OCI-LY7 (cell line): ENCODE measurements around the gene DYNC2H1.

Experiments
- EZH2phosphoT487 ChIP-seq: fragments of 200-600 bp; sonication (generic); IDR thresholded peaks from 2 replicates; pipeline ENCODE4 v1.6.1; 2018; ENCODE audit warnings: low read depth, borderline replicate concordance, mild to moderate bottlenecking, mixed run types, antibody characterized with exemption, low read length, moderate library complexity, mixed read lengths
- TF ChIP-seq, protein P1 (sequence below): fragments of 200-600 bp; sonication (generic); conservative IDR thresholded peaks from 2 replicates; pipeline ENCODE4 v1.5.1; 2014; ENCODE audit warnings: mild to moderate bottlenecking, antibody characterized with exemption, low read length, moderate library complexity, mixed read lengths

DNA sequence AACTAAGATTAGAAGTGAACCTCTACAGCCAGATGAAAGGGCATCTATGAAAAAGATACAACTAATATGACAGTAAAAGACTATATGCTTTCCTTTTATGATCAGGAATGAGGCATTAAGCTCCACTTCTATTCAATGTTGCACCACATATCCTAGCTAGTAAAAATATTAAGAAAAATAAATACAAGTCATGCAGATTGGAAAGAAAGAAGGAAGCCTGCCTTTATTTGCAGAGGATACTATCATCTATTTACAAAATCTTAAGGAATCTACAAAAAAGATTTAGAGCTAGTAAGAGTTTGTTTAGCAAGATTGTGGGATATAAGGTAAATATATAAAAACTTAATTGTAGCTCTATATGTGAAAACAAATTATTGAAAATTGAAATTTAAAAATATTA is 308.8 kb downstream of the DYNC2H1 start:
- TF ChIP-seq, protein P1, sequence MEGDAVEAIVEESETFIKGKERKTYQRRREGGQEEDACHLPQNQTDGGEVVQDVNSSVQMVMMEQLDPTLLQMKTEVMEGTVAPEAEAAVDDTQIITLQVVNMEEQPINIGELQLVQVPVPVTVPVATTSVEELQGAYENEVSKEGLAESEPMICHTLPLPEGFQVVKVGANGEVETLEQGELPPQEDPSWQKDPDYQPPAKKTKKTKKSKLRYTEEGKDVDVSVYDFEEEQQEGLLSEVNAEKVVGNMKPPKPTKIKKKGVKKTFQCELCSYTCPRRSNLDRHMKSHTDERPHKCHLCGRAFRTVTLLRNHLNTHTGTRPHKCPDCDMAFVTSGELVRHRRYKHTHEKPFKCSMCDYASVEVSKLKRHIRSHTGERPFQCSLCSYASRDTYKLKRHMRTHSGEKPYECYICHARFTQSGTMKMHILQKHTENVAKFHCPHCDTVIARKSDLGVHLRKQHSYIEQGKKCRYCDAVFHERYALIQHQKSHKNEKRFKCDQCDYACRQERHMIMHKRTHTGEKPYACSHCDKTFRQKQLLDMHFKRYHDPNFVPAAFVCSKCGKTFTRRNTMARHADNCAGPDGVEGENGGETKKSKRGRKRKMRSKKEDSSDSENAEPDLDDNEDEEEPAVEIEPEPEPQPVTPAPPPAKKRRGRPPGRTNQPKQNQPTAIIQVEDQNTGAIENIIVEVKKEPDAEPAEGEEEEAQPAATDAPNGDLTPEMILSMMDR = no peak
- no peak for TF ChIP-seq EZH2phosphoT487
